ENCODE results near the gene JAML. TPM values are rescaled to one million over a fixed set of nuclear protein-coding genes. Genes with fewer than 3 reads are reported as not detected.

The JAML gene
- total and polyA plus RNA-seq, 2 of the 13 experiments (the other 11 are each of a cell fraction or from before 2014, with no cell fraction given), result 2.0 to 3.3 TPM

DNA sequence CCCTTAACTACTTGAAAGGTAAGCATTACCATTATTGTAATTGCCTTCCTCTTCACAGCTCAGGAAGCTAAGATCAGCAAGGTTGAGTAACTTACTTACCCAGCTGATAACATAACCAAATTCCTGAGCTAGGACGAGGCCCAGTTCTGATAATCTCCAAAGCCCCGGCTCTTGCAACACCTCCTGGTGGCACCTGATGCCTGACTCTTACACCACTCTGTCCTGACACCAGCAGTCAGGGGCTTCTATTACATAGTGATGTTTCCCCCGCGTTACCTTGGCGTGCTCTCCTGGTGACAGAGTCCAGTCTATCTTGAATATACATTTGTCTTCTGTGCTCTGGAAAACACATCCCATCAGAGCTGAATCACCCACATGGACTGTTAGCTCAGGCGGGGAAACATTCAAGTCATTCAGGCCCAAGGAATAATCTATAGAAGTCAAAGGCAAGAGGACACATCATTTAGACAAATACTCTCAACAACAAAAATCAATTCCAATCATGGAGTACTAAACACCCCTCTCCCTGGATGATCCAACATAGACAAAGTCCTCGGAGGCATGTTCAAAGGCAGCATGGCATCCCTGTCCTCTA is 12.6 kb downstream of the JAML start (continued):
- TF ChIP-seq SMAD9 (CRISPR knock-in tag; IDR thresholded peaks at IDR 0.05) (no peak), RXRB (CRISPR knock-in tag; IDR thresholded peaks at IDR 0.05; ENCODE audit: borderline replicate concordance) (peak; percentile 86), ARID2 (CRISPR knock-in tag; IDR thresholded peaks at IDR 0.05; ENCODE audit: borderline replicate concordance) (0 out of 2 replicates have a peak, but pooled peaks have one; percentile 31), MIER2 (CRISPR knock-in tag; IDR thresholded peaks at IDR 0.05) (peak; percentile 75; the same call in 1 of the 2 replicates), PHF8 (CRISPR knock-in tag; IDR thresholded peaks at IDR 0.05) (0 out of 2 replicates have a peak, but pooled peaks have one; percentile 31), ARNTL (CRISPR knock-in tag; IDR thresholded peaks at IDR 0.05) (peak; percentile 85), PHB2 (IDR thresholded peaks at IDR 0.05; ENCODE audit: partially characterized antibody) (no peak), TOE1 (CRISPR knock-in tag; IDR thresholded peaks at IDR 0.05) (no peak), POLR2AphosphoS5 (IDR thresholded peaks at IDR 0.05; ENCODE audit: low read depth, low read length) (peak; percentile 38)
- TF ChIP-seq, protein P1, sequence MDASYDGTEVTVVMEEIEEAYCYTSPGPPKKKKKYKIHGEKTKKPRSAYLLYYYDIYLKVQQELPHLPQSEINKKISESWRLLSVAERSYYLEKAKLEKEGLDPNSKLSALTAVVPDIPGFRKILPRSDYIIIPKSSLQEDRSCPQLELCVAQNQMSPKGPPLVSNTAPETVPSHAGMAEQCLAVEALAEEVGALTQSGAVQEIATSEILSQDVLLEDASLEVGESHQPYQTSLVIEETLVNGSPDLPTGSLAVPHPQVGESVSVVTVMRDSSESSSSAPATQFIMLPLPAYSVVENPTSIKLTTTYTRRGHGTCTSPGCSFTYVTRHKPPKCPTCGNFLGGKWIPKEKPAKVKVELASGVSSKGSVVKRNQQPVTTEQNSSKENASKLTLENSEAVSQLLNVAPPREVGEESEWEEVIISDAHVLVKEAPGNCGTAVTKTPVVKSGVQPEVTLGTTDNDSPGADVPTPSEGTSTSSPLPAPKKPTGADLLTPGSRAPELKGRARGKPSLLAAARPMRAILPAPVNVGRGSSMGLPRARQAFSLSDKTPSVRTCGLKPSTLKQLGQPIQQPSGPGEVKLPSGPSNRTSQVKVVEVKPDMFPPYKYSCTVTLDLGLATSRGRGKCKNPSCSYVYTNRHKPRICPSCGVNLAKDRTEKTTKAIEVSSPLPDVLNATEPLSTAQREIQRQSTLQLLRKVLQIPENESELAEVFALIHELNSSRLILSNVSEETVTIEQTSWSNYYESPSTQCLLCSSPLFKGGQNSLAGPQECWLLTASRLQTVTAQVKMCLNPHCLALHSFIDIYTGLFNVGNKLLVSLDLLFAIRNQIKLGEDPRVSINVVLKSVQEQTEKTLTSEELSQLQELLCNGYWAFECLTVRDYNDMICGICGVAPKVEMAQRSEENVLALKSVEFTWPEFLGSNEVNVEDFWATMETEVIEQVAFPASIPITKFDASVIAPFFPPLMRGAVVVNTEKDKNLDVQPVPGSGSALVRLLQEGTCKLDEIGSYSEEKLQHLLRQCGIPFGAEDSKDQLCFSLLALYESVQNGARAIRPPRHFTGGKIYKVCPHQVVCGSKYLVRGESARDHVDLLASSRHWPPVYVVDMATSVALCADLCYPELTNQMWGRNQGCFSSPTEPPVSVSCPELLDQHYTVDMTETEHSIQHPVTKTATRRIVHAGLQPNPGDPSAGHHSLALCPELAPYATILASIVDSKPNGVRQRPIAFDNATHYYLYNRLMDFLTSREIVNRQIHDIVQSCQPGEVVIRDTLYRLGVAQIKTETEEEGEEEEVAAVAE (CRISPR knock-in tag; IDR thresholded peaks at IDR 0.05; ENCODE audit: borderline replicate concordance), result peak; percentile 83
- TF ChIP-seq, protein P2, sequence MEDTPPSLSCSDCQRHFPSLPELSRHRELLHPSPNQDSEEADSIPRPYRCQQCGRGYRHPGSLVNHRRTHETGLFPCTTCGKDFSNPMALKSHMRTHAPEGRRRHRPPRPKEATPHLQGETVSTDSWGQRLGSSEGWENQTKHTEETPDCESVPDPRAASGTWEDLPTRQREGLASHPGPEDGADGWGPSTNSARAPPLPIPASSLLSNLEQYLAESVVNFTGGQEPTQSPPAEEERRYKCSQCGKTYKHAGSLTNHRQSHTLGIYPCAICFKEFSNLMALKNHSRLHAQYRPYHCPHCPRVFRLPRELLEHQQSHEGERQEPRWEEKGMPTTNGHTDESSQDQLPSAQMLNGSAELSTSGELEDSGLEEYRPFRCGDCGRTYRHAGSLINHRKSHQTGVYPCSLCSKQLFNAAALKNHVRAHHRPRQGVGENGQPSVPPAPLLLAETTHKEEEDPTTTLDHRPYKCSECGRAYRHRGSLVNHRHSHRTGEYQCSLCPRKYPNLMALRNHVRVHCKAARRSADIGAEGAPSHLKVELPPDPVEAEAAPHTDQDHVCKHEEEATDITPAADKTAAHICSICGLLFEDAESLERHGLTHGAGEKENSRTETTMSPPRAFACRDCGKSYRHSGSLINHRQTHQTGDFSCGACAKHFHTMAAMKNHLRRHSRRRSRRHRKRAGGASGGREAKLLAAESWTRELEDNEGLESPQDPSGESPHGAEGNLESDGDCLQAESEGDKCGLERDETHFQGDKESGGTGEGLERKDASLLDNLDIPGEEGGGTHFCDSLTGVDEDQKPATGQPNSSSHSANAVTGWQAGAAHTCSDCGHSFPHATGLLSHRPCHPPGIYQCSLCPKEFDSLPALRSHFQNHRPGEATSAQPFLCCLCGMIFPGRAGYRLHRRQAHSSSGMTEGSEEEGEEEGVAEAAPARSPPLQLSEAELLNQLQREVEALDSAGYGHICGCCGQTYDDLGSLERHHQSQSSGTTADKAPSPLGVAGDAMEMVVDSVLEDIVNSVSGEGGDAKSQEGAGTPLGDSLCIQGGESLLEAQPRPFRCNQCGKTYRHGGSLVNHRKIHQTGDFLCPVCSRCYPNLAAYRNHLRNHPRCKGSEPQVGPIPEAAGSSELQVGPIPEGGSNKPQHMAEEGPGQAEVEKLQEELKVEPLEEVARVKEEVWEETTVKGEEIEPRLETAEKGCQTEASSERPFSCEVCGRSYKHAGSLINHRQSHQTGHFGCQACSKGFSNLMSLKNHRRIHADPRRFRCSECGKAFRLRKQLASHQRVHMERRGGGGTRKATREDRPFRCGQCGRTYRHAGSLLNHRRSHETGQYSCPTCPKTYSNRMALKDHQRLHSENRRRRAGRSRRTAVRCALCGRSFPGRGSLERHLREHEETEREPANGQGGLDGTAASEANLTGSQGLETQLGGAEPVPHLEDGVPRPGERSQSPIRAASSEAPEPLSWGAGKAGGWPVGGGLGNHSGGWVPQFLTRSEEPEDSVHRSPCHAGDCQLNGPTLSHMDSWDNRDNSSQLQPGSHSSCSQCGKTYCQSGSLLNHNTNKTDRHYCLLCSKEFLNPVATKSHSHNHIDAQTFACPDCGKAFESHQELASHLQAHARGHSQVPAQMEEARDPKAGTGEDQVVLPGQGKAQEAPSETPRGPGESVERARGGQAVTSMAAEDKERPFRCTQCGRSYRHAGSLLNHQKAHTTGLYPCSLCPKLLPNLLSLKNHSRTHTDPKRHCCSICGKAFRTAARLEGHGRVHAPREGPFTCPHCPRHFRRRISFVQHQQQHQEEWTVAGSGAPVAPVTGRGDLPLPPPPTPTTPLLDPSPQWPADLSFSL (CRISPR knock-in tag; IDR thresholded peaks at IDR 0.05), result no peak
- TF ChIP-seq, protein P3, sequence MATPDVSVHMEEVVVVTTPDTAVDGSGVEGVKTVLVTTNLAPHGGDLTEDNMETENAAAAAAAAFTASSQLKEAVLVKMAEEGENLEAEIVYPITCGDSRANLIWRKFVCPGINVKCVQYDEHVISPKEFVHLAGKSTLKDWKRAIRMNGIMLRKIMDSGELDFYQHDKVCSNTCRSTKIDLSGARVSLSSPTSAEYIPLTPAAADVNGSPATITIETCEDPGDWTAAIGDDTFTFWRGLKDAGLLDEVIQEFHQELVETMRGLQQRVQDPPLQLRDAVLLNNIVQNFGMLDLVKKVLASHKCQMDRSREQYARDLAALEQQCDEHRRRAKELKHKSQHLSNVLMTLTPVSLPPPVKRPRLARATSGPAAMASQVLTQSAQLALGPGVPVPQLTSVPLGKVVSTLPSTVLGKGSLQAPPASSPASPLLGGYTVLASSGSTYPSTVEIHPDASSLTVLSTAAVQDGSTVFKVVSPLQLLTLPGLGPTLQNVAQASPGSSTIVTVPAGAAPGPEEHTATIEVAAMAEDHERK (CRISPR knock-in tag; IDR thresholded peaks at IDR 0.05; ENCODE audit: low read depth), result no peak
